HT-29 (cell line): ENCODE results near the gene FHOD3. TPM values are rescaled to one million over a fixed set of nuclear protein-coding genes. Genes with fewer than 3 reads are reported as not detected.
"Not testable (repeated sequence)": the region's sequence is repeated elsewhere in the genome, so short reads cannot be mapped to it uniquely, and the experiment has no call there.

Experiments used
- DNase-seq: peaks from one replicate; pipeline ENCODE4 v3.0.0-alpha.2; 2015; ENCODE audit warnings: low spot score
- total RNA-seq: library from RNA; depleted of rRNA; stranded (reverse); fragments of >200 nt; shearing (Covaris generic); gene quantifications from 2 replicates; pipeline ENCODE4 v1.2.3, GENCODE V29; 2014; rRNA removed

The FHOD3 gene
- total RNA-seq, 1 experiment from 2014 or later, result not detected

GRCh38 chr18:36816096-36816495 is 518.6 kb downstream of the FHOD3 start:
- not testable (repeated sequence) for DNase-seq

- DNase-seq, result no peak
Observed at GRCh38 chr18:36817039-36817438, 519.5 kb downstream of the FHOD3 start.

GRCh38 chr18:36818652-36819051 is 521.1 kb downstream of the FHOD3 start:
- DNase-seq, result no peak

GRCh38 chr18:36819621-36820020 is 522.1 kb downstream of the FHOD3 start:
- no peak for DNase-seq

- DNase-seq, result no peak
Observed at GRCh38 chr18:36821681-36822080, 524.2 kb downstream of the FHOD3 start.

GRCh38 chr18:36825526-36825925 is 528.0 kb downstream of the FHOD3 start:
- no peak for DNase-seq

GRCh38 chr18:36826556-36826955 is 529.0 kb downstream of the FHOD3 start:
- DNase-seq, result no peak

- DNase-seq, result peak; percentile 54
Observed at GRCh38 chr18:36828157-36828629, 530.7 kb downstream of the FHOD3 start.

GRCh38 chr18:36828630-36829361 is 531.3 kb downstream of the FHOD3 start, which contains the start of the genes KIAA1328 and TPGS2:
TSS of gene KIAA1328 (plus strand) at chr18:36829127. CDS start at chr18:36829139, 12 bp downstream.
TSS of gene TPGS2 (minus strand) at chr18:36829002. CDS start at chr18:36828767, 235 bp downstream.
- DNase-seq, result peak; percentile 75

Other genes starting within 250 kb of the FHOD3 start
- 33.9 and 35.3 TPM in 2 replicates for gene RPRD1A, start 230.2 kb upstream of the FHOD3 start, total RNA-seq
- gene SLC39A6, start 168.4 kb upstream of the FHOD3 start, total RNA-seq, result 24.8 and 26.0 TPM in 2 replicates
- 42.4 and 75.2 TPM in 2 replicates for gene ELP2, start 167.8 kb upstream of the FHOD3 start, total RNA-seq
- gene MOCOS, start 110.2 kb upstream of the FHOD3 start, total RNA-seq, result 5.9 and 6.2 TPM in 2 replicates